ENCODE measurements around the gene KCNB1.

- TF ChIP-seq CTCF (IDR thresholded peaks at IDR 0.05) = no peak
- no peak for TF ChIP-seq EP300 (IDR thresholded peaks at IDR 0.05)
Observed at GRCh38 chr20:49408509-49409104, 73.9 kb downstream of the KCNB1 start.

Measured in tibial nerve (tissue), 4 donors.